ENCODE data around the gene LIM2.

The LIM2 gene

GRCh38 chr19:51339687-51340656 is 47.8 kb downstream of the LIM2 start:
- peak; percentile 88 to 95 (median 89) for DNase-seq (ENCODE audit: low read depth in 3 of 3)

- peak in 1 of 3 experiments; percentile 21 for DNase-seq (ENCODE audit: low read depth in 3 of 3)
Observed at GRCh38 chr19:51339313-51339686, 48.5 kb downstream of the LIM2 start.

- peak; percentile 74 to 83 (median 81) for DNase-seq (ENCODE audit: low read depth in 3 of 3)
Observed at GRCh38 chr19:51338563-51339312, 49.0 kb downstream of the LIM2 start.

GRCh38 chr19:51337861-51338562 is 49.8 kb downstream of the LIM2 start:
- DNase-seq (ENCODE audit: low read depth in 3 of 3): no peak

GRCh38 chr19:51337141-51337860 is 50.5 kb downstream of the LIM2 start:
- DNase-seq (ENCODE audit: low read depth in 3 of 3): no peak

GRCh38 chr19:51333836-51334460 is 53.8 kb downstream of the LIM2 start:
- no peak for DNase-seq (ENCODE audit: low read depth in 3 of 3)

GRCh38 chr19:51331716-51332115 is 56.1 kb downstream of the LIM2 start:
- DNase-seq (ENCODE audit: low read depth in 3 of 3): no peak

- DNase-seq (ENCODE audit: low read depth in 3 of 3): no peak
Observed at GRCh38 chr19:51331193-51331592, 56.6 kb downstream of the LIM2 start.

- no peak for DNase-seq (ENCODE audit: low read depth in 3 of 3)
Observed at GRCh38 chr19:51330366-51330765, 57.4 kb downstream of the LIM2 start.
